Right ventricle myocardium superior (tissue), 1 donor: Measurements from ENCODE around the gene NR0B1. TPM values are rescaled to one million over a fixed set of nuclear protein-coding genes. Genes with fewer than 3 reads are reported as not detected.

Source experiments
- ATAC-seq: fragments of 200-7000 bp; cut with Tn5 transposase; one replicate; pipeline ENCODE4 v1.9.1; 2020; ENCODE audit warnings: mild to moderate bottlenecking; ENCODE audit not compliant: poor library complexity
- DNase-seq: peaks from one replicate; pipeline ENCODE4 v3.0.0-alpha.2; 2020
- intact Hi-C: fragments of 100-400 bp; cut with DNase I; formaldehyde crosslinking; loops from one replicate; pipeline ENCODE4 v1.11.2; 2022
- total RNA-seq: library from RNA; stranded (reverse); fragmentation: NEBNext Ultra II Directional; extraction: Animal tissue kit (Norgen Biotek cat#: 25700); gene quantifications from one replicate; pipeline ENCODE4 v1.2.1, GENCODE V29; 2021
- donor health status: DM: no; HTN: yes; CAD: no; lungs with severe emphysema.

The NR0B1 gene
- total RNA-seq, 1 donor from 2014 or later: not detected

GRCh38 chrX:30282527-30282926 lies 26.7 kb downstream of the NR0B1 start:
- ATAC-seq (no peak), DNase-seq (no peak)
- intact Hi-C loops: no loop called here

GRCh38 chrX:30280428-30280827 lies 28.8 kb downstream of the NR0B1 start:
- intact Hi-C loops: no loop called here
- ATAC-seq: no peak
- DNase-seq: no peak

GRCh38 chrX:30278365-30278764 lies 30.8 kb downstream of the NR0B1 start:
- DNase-seq: no peak
- intact Hi-C loops: loop anchor here (10.0 kb wide), 1 partner anchor 226 kb away; no protein-coding TSS in a partner anchor

GRCh38 chrX:30275498-30275897 lies 33.7 kb downstream of the NR0B1 start:
- ATAC-seq (no peak), DNase-seq (no peak)
- intact Hi-C loops: loop anchor here (10.0 kb wide), 1 partner anchor 229 kb away; no protein-coding TSS in a partner anchor

More at GRCh38 chrX:30278365-30278764, 30.8 kb downstream of the NR0B1 start:
- ATAC-seq: no peak

- ATAC-seq: no peak
- intact Hi-C loops: loop anchor here (10.0 kb wide), 1 partner anchor 234 kb away; no protein-coding TSS in a partner anchor
- no peak for DNase-seq
These were observed 38.6 kb downstream of the NR0B1 start for GRCh38 chrX:30270639-30271038.

- ATAC-seq: no peak
- DNase-seq: no peak
- intact Hi-C loops: no loop called here
These were observed 46.4 kb downstream of the NR0B1 start for GRCh38 chrX:30262763-30263162.

- intact Hi-C loops: no loop called here
- ATAC-seq: no peak
- DNase-seq: no peak
These were observed 48.2 kb downstream of the NR0B1 start for GRCh38 chrX:30261012-30261411.

- no peak for ATAC-seq
- no peak for DNase-seq
These were observed 49.3 kb downstream of the NR0B1 start for GRCh38 chrX:30259927-30260326.

More at GRCh38 chrX:30259927-30260326, 49.3 kb downstream of the NR0B1 start:
- intact Hi-C loops: no loop called here

Other genes with a start within 250 kb of the NR0B1 start
- not detected for gene MAGEB2, start 93.8 kb downstream of the NR0B1 start, total RNA-seq
- not detected for gene MAGEB3, start 78.7 kb downstream of the NR0B1 start, total RNA-seq
- gene MAGEB4, start 67.4 kb downstream of the NR0B1 start, total RNA-seq: not detected
- not detected for gene MAGEB1, start 62.2 kb downstream of the NR0B1 start, total RNA-seq